H1 (cell line): ENCODE data around the gene SMG9.

Experiments
- BACH1 ChIP-seq: IDR thresholded peaks from 2 replicates; pipeline ENCODE4 v1.6.1; 2012; ENCODE audit warnings: low read length, improper control_type of control experiment
- CEBPB ChIP-seq: IDR thresholded peaks from 2 replicates; pipeline ENCODE4 v1.6.1; 2012; ENCODE audit warnings: low read depth, low read length
- CHD1 ChIP-seq: IDR thresholded peaks from 2 replicates; pipeline ENCODE4 v1.6.1; 2012; ENCODE audit warnings: low read depth, low read length, improper control_type of control experiment
- CTCF ChIP-seq, 3 experiments: IDR thresholded peaks; 1 replicate in 2 of 3; 2 replicates in 1 of 3; pipeline versions ENCODE4 v1.5.1 to v1.6.1; 2011; ENCODE audit warnings: low read length in 3 of 3, mild to moderate bottlenecking in 3 of 3, inconsistent platforms in 2 of 3, low read depth in 1 of 3, moderate library complexity in 1 of 3; ENCODE audit not compliant: insufficient read depth in 1 of 3; ENCODE audit errors: control extremely low read depth in 1 of 3
- EGR1 ChIP-seq: IDR thresholded peaks from 2 replicates; pipeline ENCODE4 v1.6.1; 2011; ENCODE audit warnings: low read depth, low read length, borderline replicate concordance
- EP300 ChIP-seq, 2 experiments: IDR thresholded peaks; 1 replicate in 1 of 2; 2 replicates in 1 of 2; pipeline ENCODE4 v1.6.1; 2011 to 2012; ENCODE audit warnings: low read depth in 2 of 2, low read length in 2 of 2, mild to moderate bottlenecking in 2 of 2, borderline replicate concordance in 1 of 2, inconsistent platforms in 1 of 2, moderate library complexity in 1 of 2
- GTF2F1 ChIP-seq: IDR thresholded peaks from 2 replicates; pipeline ENCODE4 v1.6.1; 2012; ENCODE audit warnings: low read depth, low read length, improper control_type of control experiment, borderline replicate concordance
- NRF1 ChIP-seq: IDR thresholded peaks from 2 replicates; pipeline ENCODE4 v1.6.1; 2011; ENCODE audit warnings: mild to moderate bottlenecking, low read depth, low read length, improper control_type of control experiment
- RXRA ChIP-seq: IDR thresholded peaks from 2 replicates; pipeline ENCODE4 v1.6.1; 2011; ENCODE audit warnings: low read depth, mild to moderate bottlenecking, low read length, moderate library complexity; ENCODE audit not compliant: insufficient read depth
- TAF1 ChIP-seq: IDR thresholded peaks from 2 replicates; pipeline ENCODE4 v1.6.1; 2011; ENCODE audit warnings: mild to moderate bottlenecking, low read depth, low read length

GRCh38 chr19:43799502-43800142, 44.9 kb upstream of the SMG9 start:
- TF ChIP-seq GTF2F1 (no peak), TAF1 (no peak), BACH1 (no peak), RXRA (no peak), CTCF (IDR thresholded peaks at IDR 0.05; ENCODE audit: control extremely low read depth in 1 of 3, insufficient read depth in 1 of 3, low read depth in 1 of 3, low read length in 3 of 3) (no peak), EP300 (IDR thresholded peaks at IDR 0.05; ENCODE audit: borderline replicate concordance in 1 of 2, low read depth in 2 of 2, low read length in 2 of 2) (no peak), CHD1 (no peak), NRF1 (no peak), EGR1 (no peak), CEBPB (no peak)
